Measurements from ENCODE around the gene HRC.
"Not testable (repeated sequence)": the region's sequence is repeated elsewhere in the genome, so short reads cannot be mapped to it uniquely, and the experiment has no call there.

The HRC gene

GRCh38 chr19:49160450-49161189 lies 5.4 kb upstream of the HRC start:
- no peak for DNase-seq (ENCODE audit: low read depth)

DNA sequence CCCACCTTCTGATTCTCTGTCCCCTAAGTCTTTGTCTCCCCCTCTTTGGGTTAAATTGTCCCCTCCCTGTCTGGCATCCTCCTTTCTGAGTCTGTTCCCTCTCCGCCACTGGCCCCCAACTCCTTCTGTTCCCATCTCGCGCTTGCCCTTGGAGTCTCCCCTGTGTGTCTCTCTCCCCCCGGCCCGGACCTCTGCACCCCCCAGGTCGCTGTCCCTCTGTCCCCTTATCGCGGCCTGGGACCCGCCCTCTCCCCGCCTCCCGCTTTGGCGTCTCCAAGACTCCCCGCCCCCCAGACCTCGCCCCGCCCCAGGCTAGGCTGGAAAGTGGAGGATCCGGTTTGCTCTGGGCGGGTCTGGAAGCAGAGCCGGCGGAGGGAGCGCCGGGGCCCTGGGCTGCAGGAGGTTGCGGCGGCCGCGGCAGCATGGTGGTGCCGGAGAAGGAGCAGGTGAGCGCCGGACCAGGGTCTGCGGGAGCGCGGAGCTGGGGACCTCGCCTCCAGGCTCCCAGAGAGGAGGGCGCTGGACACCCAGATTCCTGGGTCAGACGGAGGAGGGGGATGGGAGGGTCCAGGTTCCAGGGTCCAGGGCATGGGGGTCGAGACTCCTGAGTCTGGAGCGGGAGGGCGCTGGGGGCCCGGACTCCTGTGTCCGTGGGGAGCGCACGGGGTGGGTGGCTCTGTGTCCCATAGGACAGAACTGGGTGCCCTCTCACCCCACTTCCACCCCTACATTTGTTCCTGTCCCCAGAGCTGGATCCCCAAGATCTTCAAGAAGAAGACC lies 2.4 kb upstream of the HRC start, which contains the start of gene TRPM4:
TSS of gene TRPM4 (plus strand) at position 348 of the 780 bp plus-strand sequence. CDS start at position 423, 75 bp downstream.
- DNase-seq (ENCODE audit: low read depth): peak; percentile 35

GRCh38 chr19:49155820-49156346 lies 687 bp upstream of the HRC start:
- no peak for DNase-seq (ENCODE audit: low read depth)

DNA sequence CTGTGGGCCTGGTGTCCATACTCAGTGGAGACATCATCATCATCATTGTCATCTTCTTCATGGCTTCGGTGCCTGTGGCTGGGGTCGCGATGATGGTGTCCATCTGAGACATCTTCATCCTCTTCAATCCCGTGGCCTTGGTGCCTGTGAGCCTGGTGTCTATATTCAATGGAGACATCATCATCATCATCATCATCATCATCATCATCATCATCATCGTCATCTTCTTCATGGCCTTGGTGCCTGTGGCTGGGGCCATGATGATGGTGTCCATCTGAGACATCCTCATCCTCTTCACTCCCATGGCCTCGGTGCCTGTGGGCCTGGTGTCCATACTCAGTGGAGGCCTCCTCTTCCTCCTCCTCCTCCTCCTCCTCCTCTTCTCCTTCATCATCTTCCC lies 917 bp downstream of the HRC start:
- no peak for DNase-seq (ENCODE audit: low read depth)

DNA sequence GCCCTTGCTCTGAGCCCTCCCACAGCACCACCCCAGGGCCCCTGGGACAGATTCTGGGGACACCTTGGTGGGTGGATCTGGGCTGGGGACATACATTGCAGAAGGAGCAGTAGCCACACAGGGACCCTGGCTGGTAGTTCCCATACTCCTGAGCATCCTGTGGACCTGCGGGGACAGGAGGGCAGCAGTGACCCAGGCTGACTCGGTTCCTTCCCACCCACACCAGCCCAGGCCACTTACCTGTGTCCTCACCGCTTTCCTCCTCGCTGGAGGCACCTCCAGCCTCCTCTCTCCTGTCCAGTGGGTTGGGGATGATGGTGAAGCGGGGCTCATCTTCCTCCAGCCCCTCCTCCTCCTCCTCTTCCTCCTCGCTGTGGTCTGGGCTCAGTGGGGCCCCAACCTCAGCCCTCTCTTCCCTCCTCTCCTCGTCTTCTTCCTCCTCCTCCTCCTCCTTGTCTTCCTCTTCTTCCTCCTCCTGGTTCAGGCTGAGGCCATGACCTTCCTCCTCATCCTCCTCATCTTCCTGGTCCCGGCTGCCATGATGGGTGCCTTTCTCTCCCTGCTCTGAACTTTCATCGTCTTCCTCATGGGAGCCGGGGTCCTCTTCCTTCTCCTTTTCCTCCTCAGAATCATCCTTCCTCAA lies 1.9 kb downstream of the HRC start:
- no peak for DNase-seq (ENCODE audit: low read depth)

DNA sequence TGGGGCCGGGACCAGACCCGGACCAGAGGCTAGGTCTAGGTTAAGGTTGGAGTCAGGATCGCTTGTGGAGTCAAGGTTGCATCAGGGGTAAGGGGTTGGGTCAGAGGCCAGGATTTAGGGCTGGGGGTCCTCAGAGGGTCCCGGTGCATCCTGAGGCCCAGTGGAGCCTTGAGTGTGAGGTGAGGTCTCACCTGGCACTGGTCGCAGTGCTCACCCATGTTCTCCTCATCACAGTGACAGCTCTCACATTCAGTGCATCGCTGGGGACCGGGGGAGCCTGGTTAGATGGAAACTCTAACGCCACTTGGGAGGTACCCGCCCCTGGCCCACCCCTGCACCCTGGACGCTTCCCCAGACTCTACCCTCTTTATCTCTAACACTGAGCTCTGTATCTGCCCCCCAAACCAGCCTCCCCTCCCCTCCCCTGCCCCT lies 3.1 kb downstream of the HRC start:
- no peak for DNase-seq (ENCODE audit: low read depth)

DNA sequence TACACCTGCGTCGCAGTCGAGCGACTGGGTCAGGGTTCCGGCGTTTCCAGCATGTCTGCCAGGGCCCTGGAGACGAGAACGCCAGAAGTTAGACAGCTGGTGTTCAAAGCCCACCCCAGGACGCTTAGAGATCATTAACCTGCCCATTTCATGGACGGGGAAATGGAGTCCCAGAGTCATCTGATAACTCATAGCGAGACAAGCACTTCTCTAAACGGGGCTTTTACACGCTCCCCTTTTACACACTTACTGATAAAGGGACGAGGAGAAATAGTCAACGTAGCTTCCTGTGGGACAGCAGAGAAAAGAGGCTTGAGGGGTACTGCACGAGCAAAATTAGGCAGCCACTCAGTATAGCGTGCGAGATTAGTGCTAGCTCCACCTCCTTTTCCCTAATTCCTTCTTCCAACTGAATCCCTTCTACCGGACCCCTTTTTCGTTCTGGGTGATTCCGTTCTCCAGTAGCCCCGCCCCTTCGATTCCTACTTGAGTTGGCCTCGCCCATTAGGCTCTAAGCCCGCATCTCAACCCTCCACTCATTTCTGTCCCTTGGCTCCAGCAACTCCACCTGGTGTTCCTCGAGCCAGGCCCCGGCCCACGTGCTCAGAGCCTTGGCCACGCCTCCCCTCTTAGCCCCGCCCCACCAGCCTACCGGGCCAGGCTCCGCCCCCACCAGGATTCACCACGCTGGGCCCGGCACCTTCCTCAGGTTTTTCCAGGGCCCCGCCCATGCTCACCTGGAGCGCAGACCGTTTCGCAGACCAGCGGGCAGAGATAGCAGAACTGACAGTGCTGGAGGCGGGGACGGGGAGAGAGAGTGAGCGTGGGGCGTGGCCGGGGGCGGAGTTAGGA lies 3.7 kb downstream of the HRC start:
- no peak for DNase-seq (ENCODE audit: low read depth)

- DNase-seq (ENCODE audit: low read depth): no peak
Measured at GRCh38 chr19:49150944-49151243, 4.3 kb downstream of the HRC start.

DNA sequence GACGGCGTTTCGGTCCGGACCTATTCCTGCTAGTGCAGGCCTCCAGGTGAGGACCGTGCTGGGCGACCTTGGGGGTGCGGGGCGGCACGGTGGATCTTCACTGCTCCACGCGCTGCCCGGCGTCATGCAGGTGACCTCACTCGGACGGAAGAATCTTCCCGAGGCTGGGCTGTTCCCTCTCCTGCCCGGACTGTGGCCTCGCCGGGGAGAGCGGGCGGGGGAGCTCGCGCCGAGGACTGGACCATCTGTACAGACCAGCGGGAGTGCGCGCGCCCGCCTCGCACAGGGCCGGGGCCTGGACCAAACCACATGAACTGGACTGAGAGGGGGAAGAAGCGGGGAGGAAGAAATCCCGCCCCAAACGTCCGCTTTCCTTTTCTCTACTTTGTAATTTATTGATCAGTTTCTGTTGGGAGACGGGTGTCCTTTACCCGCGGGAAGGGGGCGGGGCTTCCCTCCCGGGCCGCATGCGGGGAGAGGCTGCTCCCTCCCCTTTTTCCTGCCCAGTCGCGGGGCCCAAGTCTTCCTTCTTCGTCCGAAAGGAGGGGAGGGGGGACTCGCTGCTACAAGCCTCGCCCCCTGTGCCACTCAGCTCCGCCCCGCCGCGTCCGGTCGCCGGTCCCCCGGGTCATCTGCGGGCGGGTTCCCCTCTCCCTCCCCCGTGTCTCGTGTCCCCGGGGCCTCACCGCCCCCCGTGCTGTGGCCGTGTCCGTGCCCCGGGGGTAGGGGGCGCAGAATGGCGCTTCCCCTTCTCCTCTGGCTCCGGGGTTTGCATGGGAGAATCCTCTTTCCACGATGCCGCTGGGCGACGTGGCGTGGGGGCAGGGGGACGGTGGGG lies 4.9 kb downstream of the HRC start:
- no peak for DNase-seq (ENCODE audit: low read depth)

DNA sequence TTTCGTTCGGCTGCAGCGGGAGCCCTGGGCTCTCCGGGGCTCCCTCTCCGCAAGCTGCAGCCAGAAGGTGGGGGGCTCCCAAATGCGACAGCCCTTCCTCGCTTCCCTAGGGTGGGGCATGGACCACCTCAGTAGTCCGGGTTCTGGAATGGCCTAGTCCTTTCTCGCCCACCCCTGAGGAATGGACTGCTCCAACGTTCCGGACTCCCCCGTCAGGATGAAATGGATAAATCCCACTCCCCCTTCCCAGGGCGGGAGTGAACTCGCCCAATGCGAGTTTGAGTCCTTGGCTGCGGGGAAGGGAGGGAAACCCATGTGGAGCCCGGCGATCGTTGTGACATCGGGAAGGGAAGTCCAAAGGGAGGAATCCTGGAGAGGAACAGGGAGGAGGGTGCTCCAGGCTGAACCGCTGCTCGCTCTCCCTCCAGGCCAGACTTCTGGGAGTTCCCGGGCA lies 5.5 kb downstream of the HRC start:
- no peak for DNase-seq (ENCODE audit: low read depth)

GRCh38 chr19:49148784-49149651 lies 6.2 kb downstream of the HRC start:
- DNase-seq (ENCODE audit: low read depth): peak; percentile 72

DNA sequence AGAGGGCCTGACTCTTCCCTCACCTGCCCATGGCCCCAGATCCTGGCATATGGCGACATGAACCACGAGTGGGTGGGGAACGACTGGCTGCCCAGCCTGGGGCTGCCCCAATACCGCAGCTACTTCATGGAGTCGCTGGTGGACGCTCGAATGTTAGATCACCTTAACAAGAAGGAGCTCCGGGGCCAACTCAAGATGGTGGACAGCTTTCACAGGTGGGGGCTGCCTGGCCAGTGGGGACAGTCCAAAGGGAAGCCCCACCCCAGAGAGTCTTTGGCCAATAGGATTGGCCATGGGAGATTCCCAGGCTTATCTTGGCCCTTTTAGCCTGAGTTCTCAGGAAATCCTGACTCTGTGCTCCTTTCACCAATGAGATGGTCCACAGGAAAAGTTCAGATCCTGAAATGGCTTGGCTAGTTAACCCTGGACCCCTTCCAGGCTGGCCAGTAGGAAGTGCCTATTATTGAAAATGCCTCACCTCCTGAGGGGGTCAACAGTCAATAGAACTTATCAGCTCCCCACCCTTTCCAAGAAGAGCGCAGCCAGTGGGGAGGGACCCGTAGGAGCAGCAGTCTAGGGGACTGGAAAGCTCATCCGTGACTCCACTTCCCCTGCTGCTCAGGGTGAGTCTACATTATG lies 7.0 kb downstream of the HRC start:
- DNase-seq (ENCODE audit: low read depth): no peak

DNA sequence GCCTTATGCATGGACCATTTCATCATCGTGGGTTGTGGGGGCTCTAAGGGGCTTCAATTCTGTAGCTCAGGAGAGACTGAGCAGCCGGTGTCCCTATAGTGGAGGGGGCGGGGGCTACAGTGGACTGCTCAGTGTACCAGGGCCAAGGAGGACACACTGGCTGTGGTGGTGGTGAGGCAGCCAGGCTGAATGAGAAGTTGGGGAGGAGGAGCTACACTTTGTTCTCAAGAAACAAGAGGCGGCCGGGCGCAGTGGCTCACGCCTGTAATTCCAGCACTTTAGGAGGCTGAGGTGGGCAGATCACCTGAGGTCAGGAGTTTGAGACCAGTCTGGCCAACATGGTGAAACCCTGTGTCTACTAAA lies 8.8 kb downstream of the HRC start:
- DNase-seq (ENCODE audit: low read depth): not testable (repeated sequence)

GRCh38 chr19:49145573-49146407 lies 9.4 kb downstream of the HRC start:
- peak; percentile 72 for DNase-seq (ENCODE audit: low read depth)

DNA sequence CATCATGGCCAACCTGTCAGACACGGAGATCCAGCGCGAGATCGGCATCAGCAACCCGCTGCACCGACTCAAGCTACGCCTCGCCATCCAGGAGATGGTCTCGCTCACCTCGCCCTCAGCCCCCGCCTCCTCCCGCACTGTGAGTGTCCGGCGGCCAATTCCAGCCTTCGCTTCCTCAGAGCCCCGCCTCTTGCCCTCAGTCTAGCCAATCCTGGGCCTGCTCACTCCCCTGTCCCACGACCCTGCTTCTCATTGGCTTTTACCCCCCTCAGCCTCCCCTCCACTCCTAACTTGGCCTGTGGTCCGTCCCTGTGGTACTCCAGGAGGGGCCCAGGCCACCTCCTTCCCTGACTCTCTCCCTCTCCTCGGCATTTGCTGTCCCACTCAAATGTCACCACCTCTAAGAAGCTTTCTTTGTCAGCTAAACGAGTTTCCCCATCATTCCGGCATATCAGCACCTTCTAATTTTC lies 12.3 kb downstream of the HRC start:
- DNase-seq (ENCODE audit: low read depth): peak; percentile 45

DNA sequence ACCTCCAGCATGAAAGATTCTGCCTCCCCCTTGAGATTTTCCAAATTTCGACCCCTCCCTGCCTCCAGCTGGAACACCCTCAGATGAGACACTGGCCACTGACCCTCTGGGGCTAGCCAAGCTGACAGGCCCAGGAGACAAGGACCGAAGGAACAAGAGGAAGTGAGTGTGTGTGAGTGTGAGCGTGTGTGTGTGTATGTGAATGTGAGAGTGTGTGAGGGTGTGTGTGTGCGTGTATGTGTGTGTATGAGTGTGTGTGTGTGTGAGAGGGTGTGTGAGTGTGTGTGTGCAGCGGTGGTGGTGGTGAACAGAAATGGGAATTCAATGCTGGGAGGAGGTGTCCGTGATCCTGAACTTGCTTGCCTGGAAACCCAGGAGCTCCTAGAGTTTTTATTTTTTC lies 13.8 kb downstream of the HRC start:
- DNase-seq (ENCODE audit: low read depth): no peak

DNA sequence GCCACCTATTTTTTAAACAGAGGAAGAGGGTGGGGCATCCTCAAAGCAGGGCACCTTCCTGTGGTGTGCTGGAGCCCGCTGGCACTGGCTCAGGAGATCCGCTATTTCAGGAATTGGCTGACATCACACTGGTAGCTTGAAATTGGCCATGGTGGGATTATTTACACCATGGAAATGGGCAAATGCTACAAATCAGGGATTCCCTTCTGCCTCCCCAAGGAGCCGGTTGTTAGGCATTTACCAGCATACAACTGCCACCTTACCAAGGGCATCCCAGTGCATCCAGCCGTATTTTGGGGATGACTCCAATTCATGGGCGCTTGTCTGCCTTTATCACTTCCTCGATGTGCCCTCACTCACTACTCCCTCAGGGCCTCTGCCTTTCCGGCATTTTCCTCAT lies 14.2 kb downstream of the HRC start:
- DNase-seq (ENCODE audit: low read depth): no peak

GRCh38 chr19:49136771-49137171 lies 18.4 kb downstream of the HRC start:
- no peak for DNase-seq (ENCODE audit: low read depth)
